Skeletal muscle cell (primary cell): ENCODE results near the gene DSCAM.

Source experiments
- DNase-seq: peaks from one replicate; pipeline ENCODE4 v3.0.0-alpha.2; 2010; ENCODE audit warnings: low read depth
- H3K4me3 ChIP-seq: 2 replicates; pipeline ENCODE4 v1.5.1; 2011; ENCODE audit warnings: low read depth, mild to moderate bottlenecking, control low read depth, low read length, moderate library complexity

The DSCAM gene

DNA sequence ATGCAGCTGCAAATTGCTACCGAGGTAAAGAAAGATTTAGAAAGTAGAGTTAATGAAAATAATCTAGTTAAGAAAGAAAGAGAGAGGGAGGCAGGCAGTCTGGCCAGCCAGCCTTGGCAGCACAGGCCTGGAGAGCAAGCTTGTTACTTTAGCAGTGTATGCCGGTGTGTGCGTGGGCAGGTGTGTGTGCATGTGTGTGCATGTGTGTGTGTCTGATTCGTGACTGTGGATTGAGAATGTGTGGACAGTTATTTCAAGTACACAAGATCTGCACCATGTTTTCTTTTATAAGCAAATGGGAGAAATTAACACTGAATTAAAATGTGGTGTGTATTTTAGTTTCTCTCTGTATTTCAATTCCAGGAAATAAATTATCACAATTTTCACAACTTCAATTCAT is 211.6 kb downstream of the DSCAM start:
- DNase-seq: no peak
- H3K4me3 ChIP-seq: no peak overlapping the region

DNA sequence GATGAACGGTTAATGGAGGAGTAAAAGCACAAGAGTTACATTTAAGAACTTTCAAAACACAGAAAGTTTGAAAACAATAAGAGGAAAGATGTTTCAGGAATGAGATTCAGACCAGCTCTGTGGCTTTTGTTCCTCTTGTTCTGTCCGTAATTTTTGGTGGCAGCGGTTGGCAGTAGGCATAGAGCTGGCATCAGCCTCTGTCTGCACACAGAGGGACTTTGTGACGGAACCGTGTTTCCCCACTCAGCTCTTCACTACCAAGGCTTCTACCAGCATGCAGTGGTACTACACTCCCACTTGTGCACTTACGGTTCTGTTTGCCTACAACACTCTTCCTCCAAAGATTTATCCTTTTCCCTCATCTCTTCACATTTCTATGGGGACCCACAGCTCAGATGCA is 212.8 kb downstream of the DSCAM start:
- H3K4me3 ChIP-seq: no peak overlapping the region
- DNase-seq: no peak

DNA sequence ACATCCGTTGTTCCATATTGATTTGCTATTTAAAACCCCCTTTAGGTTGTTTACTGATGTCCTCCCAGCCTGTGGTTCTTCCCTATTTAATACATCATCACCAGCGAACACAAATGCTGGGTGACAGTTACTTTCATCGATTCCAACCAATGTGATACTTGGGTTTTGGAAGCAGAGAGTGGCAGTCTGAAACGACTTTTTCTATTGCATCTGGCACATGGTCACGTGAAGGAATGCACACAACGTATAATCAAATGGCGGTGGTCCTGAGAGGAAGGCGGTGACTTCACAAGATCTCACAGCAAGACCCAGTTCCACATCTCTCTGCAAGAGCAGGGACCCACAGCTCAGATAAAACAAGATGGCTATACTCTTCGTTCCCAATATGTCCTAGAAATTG is 213.9 kb downstream of the DSCAM start:
- no peak overlapping the region for H3K4me3 ChIP-seq
- DNase-seq: no peak

DNA sequence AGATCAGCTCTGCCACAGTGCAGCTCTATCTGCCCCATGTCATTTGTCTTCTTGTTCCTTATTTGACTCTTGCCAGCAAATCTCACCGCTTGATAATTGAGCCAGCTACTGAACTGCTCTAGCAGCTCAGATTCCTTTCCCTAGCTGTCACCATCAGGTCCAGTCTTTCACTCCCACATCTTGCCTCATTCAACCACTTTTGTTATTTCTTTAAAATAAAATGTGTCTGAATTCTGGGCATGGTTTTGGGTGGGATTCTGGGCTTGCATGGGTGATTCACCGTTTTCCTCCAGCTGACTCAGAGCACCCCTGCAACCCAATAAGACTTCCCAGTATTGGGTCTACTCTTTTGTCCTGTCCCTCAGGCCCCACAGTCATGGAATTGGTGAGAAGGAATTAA is 215.7 kb downstream of the DSCAM start:
- no peak for DNase-seq
- no peak overlapping the region for H3K4me3 ChIP-seq

DNA sequence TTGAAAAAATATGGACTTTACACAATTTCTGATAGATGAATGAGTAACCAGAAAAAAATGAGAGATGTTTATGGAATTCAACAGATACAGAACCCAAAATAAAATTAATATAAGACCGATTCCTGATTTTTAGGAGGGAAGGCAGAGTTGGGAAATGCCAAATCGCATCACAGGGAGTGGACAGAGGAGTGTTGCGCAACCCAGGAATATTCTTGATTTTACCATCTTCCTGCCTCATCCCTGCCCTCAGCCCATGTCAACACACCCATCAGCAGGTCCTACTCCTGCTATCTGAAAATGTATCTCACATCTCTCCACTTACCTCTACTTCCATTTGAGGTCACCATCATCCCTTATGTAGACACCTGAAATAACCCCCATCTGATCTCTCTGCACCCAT is 221.0 kb downstream of the DSCAM start:
- H3K4me3 ChIP-seq: no peak overlapping the region
- DNase-seq: no peak

DNA sequence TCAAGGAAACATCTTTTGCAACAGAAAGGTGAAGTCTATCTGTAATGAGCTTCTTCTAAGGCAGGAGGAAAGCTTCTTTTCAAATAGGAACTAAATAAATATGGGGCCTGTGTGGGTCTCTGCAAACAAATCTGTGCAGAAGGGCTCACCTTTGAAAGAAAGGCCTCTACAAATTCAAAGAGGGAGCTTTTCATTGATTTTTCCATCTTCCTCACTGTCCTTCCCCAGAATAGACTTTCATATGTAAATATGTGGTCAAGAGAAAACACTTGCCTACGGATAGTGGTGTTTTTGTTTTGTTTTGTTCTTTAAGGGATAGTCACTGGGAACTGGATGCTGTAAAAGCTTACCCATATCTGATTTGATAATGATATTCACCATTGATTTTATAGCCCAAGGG is 223.4 kb downstream of the DSCAM start:
- no peak overlapping the region for H3K4me3 ChIP-seq
- no peak for DNase-seq

DNA sequence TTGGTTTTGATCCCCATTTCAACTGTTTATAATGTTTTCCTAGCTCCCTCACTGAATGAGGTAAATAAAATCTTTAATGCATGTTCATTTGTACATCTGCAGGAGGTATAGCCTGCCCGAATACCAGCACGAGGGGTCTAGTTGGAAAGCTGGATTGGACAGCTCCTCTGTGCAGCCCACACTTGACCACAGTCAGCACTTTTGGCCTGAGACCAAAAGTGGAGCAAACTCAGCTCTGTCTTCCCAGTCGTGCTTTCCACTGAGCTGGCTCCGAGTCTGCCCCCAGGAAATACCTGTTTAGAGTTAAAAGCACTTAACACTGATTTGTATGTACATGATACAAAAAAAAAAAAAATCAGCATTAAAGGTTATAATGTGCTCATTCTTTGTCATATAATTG is 224.4 kb downstream of the DSCAM start:
- no peak for DNase-seq

DNA sequence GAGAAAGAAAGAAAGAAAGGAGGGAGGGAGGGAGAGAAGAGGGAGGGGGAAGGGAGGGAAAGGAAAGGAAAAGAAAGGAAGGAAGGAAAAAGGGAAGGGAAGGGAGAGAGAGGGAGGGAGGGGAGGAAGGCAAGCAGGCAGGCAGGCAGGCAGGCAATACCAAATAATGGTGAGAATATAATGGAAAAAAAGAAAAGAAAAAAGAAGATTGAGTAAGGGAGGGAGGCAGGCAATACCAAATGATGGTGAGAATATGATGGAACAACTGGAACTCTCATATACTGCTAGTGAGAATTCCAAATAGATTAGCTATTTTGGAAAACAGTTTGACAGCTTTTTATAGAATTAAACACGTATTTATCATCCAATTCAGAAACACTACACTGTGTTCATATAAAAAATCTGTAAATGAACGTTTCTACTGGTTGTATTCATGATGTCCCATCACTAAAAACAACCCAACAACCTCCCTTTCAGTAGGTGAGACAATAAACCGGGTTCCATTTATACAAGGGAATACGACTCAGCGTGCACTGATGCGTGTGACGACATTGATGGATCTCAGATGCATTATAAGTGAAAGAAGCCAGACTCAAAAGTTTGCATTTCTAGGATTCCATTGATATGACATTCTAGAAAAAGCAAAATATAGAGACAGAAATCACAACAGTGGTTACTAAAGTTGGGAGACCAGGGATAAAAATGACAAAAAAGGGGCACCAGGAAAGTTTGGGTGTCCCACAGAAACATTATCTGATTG is 226.4 kb downstream of the DSCAM start:
- H3K4me3 ChIP-seq: no peak overlapping the region
- no peak for DNase-seq

More for the DNA sequence above, 224.4 kb downstream of the DSCAM start:
- H3K4me3 ChIP-seq: no peak overlapping the region

DNA sequence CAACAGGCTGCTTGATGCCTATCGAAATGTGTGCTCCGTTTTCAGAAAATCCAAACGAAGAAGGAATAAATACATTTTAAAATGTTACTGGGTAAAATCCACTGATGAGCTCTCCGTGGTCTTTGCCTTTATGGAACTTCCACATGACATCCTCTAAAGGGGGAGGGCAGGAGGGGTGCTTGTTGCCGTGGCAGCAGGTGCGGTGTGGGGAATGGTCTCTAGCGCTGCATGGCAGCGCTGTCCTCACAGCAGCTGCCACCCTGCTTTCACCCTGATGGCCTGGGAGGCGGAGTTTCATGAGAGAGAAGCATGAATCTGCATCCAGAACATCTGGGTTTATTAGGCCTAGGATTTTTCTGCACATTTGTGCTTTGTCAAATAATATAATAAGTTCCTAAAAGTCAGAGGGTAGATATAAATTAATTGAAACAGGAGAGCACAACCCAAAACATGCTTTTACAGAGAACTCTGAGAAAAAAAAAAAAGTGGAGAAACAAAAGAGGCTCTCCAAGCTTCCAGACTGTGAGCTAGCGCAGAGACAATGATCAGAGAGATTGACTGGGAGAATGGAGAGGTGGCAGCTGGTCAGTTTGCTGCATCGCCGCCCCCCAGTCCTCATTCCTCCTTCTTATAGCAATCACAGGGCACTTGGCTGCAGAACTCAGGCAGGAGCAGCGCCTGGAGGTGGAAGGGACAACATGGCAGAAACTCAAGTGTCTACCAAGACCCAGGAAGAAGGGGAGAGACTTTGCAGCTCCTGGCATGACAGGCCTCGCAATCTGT is 228.6 kb downstream of the DSCAM start:
- DNase-seq: no peak
- no peak overlapping the region for H3K4me3 ChIP-seq

DNA sequence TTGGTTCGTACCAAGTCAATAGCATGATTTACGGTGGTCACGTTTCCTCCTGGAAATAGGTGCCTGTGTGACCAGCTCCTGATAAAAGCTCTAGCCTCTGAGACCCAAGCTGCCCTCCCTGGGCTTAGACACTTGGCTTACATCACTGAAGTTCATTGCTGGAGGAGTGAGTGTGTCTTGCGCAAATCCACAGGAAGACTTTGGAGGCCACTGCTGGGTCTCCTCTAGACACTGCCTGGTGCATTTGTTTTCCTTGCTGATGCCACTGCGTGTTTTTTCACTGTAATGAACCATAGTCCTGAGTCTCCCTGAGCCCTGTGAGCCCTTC is 230.6 kb downstream of the DSCAM start:
- H3K4me3 ChIP-seq: no peak overlapping the region
- no peak for DNase-seq

DNA sequence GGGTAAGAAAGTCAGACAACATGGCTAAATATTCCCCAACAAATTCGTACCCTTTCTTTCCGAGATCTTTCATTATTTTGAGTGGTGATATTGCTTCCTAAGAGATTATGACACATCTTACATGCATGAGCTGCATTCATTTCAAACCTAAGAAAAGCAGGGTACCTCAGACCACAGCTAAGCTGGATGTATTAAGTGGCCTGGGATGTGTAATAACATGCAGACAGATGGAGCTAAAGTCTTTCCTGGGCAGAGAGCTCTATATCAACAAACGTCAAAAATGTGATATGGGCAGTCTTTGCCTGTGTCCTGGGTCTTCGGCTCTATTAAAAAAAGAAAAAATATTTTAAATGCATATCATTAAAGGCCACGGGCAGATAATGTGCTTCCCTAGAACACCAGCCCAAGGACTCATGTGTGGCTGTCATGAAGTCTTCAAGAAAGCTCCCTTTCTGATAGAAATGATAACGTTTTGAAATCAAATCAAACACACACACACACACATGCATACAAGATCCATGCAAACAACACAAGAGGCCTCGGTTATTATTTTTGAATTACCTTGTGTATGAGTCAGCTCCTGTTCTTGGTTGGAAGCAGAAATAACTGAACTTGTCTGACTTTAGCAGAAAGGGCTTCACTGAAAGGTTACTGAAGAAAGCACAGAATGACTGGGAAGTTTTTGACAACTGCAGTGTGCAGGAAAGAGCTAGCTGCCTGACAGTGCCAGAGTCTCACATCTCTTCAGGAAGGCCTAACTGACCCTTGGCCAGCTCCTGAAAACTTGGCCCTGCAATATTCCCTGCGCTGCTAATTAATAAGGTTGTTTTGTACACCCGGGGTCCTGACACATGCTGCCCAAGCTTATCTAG is 231.2 kb downstream of the DSCAM start:
- DNase-seq: no peak
- H3K4me3 ChIP-seq: no peak overlapping the region

DNA sequence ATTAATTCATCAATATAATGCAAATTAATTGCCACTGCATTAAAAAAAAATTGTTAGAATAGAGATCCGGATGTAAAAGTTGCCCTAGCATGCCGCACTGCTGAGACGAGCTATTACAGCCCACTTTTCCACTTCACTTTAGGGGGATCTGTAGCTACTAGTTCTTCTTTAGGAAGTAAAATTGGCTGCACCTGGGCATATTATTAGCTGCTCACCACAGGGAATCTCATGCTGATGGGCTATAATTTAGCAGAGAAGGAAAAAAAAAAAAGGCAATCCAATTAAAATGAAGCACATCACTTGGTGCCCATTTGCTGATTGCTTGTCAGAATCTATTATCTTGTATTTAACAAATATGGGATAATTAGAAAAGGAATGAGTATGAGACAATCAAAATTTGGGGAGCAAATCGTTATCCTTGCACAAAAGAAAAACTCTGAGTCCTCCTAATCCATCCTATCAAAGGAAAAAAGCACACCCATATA is 233.4 kb downstream of the DSCAM start:
- H3K4me3 ChIP-seq: no peak overlapping the region
- DNase-seq: no peak

DNA sequence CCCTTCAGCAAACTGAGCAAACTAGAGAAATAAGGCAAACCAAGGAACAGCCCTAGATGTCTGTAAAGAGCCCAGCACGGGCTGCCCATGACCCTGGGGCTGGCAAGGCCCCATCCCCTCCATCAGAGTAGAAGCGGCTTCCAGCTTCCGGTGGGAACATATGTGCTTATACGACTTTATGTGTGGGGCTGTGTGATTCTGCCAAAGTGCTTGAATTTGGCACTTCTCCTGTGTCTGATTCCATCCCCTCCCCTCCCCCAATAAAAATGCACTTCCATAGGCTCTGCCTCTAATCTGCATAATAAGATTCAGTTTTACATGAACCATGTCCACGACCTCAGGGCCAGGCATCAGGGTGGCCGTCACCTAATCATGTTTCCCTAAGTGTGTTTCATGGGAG is 236.6 kb downstream of the DSCAM start:
- no peak for DNase-seq
- H3K4me3 ChIP-seq: no peak overlapping the region

DNA sequence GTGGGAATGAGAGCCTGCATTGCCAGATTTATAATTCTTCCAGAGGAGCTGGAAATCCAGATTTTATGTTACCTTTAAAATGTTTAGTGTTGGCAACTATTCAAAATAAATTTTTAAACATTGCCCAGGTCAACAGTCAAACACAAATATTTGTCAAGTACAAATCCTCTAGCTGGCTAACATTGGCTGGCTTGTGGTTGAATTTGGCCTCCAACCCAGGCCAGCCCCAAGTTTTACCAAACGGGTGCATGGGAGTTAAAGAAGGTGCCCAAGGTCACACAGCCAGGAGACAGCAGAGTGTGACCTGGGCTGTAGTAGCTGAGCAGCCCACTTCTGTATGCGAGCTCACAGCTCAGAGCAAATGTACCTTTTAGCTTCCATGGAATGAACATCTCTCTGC is 240.6 kb downstream of the DSCAM start:
- no peak for DNase-seq
- H3K4me3 ChIP-seq: no peak overlapping the region

DNA sequence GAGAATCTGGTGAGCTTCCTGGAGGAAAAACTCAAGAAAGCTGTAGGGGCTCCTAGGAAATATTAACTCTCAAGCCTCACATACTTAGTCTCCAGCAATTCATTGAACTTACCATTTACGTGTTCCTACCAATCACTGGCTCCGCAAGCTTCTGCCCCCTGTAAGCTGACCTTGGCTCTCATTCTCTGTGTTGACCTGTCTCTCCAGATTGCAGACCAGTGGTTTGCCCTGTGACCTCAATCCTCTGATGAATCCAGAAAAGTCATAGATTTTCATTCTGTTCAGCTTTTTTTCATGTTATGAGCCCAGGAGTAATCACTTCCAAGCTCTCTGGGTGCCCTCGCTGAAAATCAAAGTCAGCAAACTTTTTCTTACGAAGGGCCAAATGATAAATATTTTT is 241.9 kb downstream of the DSCAM start:
- DNase-seq: no peak
- H3K4me3 ChIP-seq: no peak overlapping the region

DNA sequence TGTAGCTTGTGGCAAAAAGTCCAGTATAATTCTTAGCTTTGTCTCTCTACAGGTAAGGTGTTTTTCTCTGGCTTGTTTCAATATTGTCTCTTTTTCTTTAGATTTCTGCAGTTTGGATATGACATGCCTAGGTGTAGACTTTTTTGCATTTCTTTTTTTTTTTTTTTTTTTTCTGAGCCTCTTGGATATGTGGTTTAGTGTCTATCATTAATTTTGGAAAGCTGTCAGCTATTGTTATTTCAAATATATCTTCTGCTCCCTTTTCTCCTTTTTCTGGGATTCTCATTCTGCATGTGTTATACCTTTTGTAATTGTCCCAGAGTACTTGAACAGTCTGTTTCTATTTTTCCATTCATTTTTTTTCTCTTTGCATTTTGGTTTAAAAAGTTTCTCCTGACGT is 243.2 kb downstream of the DSCAM start:
- H3K4me3 ChIP-seq: no peak overlapping the region
- no peak for DNase-seq

DNA sequence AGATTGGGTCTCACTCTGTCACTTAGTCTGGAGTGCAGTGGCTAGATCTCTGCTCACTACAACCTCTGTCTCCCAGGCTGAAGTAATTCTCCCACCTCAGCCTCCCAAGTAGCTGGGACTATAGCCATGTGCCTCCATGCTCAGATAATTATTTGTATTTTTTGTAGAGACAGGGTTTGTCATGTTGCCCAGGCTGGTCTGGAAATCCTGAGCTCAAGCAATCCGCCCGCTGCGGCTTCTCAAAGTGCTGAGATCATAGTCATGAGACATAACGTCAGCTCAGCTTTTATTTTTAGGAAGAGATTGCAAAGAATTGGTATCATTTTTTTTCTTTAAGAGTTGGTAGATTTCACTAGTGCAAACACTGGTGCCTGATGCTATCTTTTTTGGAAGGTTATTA is 244.9 kb downstream of the DSCAM start:
- H3K4me3 ChIP-seq: no peak overlapping the region
- DNase-seq: no peak

DNA sequence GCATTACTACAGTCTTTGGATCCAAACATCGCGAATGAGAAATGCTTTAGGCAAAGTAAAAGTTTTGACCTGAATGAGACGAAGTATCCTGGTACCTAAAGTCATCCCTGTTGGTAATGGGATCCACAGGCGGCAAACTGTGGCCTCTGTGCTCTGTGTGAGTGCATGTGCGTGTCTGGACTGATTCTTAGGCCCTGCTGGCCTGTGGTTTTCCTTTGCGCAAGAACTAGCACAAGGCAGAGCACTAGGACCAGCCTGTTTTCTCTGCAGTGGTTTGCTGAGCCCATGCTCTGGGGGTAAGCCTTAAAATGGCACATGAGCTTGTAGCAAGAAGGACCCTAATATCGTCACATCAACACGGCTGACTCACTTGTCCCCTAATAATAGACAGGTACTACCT is 251.2 kb downstream of the DSCAM start:
- no peak for DNase-seq
- H3K4me3 ChIP-seq: no peak overlapping the region

DNA sequence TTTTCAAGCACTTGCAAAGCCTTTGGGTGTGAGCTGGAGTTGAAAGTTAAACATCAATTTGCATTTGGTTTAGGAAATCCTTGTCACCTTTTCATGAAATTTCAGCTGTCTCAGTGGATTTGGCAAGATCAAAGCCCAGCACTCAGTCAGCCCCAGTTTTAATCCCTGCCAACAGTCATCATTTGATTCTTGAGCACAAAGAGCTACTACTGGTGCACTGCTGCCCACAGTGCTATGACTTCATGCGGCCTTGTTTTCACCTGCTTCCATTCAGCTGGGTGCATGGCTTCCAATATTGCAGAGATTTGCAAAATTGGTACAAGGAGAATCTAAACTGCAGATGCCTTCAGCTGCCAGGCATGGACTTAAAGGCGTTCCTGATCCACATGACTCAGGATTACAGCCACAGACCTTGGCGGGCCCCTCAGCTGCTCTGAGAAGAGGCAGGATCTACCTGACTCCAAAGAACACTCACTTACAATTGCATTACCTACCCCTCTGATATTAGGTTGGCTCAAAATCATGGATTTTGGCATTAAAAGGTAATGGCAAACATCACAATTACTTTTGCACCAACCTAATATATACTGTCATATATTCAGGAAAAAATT is 259.1 kb downstream of the DSCAM start:
- H3K4me3 ChIP-seq: no peak overlapping the region
- no peak for DNase-seq

DNA sequence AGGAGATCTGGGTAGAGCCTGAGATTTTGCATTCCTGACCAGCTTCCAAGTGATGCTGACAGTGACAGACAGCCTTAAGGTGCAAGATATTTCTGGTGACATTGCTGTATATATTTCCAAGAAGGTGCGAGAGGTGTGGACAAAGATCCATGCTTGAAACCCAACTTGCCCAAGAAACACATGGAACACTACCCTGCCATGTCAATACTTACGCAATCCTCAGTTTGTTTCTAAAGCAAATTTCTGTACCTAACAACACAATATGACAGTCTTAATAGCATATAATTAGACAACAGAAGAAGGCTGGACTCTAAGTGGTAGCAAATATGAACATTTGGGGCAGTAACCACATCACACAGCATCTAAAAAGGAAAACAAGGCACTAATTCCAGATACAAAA is 260.4 kb downstream of the DSCAM start:
- H3K4me3 ChIP-seq: no peak overlapping the region
- no peak for DNase-seq
